H9 (cell line): ENCODE data around the gene SPTBN5. TPM values are rescaled to one million over a fixed set of nuclear protein-coding genes. Genes with fewer than 3 reads are reported as not detected.

ENCODE experiments used
- DNase-seq: peaks from one replicate; pipeline ENCODE4 v3.0.0-alpha.2; 2017
- H2AFZ ChIP-seq: one replicate; pipeline ENCODE4 v1.6.1; 2013; ENCODE audit warnings: mild to moderate bottlenecking, low read length, control low read depth, moderate library complexity
- H2AK5ac ChIP-seq: 2 replicates; pipeline ENCODE4 v1.6.1; 2013; ENCODE audit warnings: low read length, control low read depth, mixed read lengths; ENCODE audit not compliant: insufficient read length
- H2BK120ac ChIP-seq: one replicate; pipeline ENCODE4 v1.6.1; 2013; ENCODE audit warnings: low read depth, mild to moderate bottlenecking, low read length, control low read depth, inconsistent platforms; ENCODE audit not compliant: poor library complexity, severe bottlenecking
- H2BK12ac ChIP-seq: 2 replicates; pipeline ENCODE4 v1.6.1; 2013; ENCODE audit warnings: low read length, control low read depth, mixed read lengths, low read depth; ENCODE audit not compliant: insufficient read length
- H2BK15ac ChIP-seq: 2 replicates; pipeline ENCODE4 v1.6.1; 2013; ENCODE audit warnings: low read depth, low read length, control low read depth
- H2BK20ac ChIP-seq: one replicate; pipeline ENCODE4 v1.6.1; 2013; ENCODE audit warnings: low read depth, mild to moderate bottlenecking, low read length, control low read depth, inconsistent platforms; ENCODE audit not compliant: poor library complexity, severe bottlenecking
- H2BK5ac ChIP-seq: 2 replicates; pipeline ENCODE4 v1.6.1; 2013; ENCODE audit warnings: low read length, control low read depth, mixed read lengths; ENCODE audit not compliant: insufficient read length
- H3K14ac ChIP-seq: 2 replicates; pipeline ENCODE4 v1.6.1; 2013; ENCODE audit warnings: low read length, control low read depth; ENCODE audit not compliant: insufficient read depth
- H3K18ac ChIP-seq: 2 replicates; pipeline ENCODE4 v1.6.1; 2013; ENCODE audit warnings: low read depth, mild to moderate bottlenecking, mixed read lengths, low read length, control low read depth; ENCODE audit not compliant: insufficient read length
- H3K23ac ChIP-seq: 2 replicates; pipeline ENCODE4 v1.6.1; 2013; ENCODE audit warnings: low read length, control low read depth, mixed read lengths, low read depth; ENCODE audit not compliant: insufficient read length
- H3K23me2 ChIP-seq: 2 replicates; pipeline ENCODE4 v1.6.1; 2013; ENCODE audit warnings: low read depth, mild to moderate bottlenecking, mixed read lengths, low read length, control low read depth; ENCODE audit not compliant: insufficient read length, poor library complexity, severe bottlenecking
- H3K27ac ChIP-seq: 2 replicates; pipeline ENCODE4 v1.5.1; 2013; ENCODE audit warnings: low read length, control low read depth, mixed read lengths, low read depth; ENCODE audit not compliant: insufficient read length
- H3K27me3 ChIP-seq: 2 replicates; pipeline ENCODE4 v1.6.1; 2013; ENCODE audit warnings: low read length, control low read depth, inconsistent platforms; ENCODE audit not compliant: insufficient read depth
- H3K4ac ChIP-seq: 2 replicates; pipeline ENCODE4 v1.6.1; 2013; ENCODE audit warnings: low read depth, mild to moderate bottlenecking, control low read depth, inconsistent platforms, low read length, moderate library complexity
- H3K4me1 ChIP-seq: 2 replicates; pipeline ENCODE4 v1.6.1; 2013; ENCODE audit warnings: low read length, control low read depth, inconsistent platforms; ENCODE audit not compliant: insufficient read depth
- H3K4me2 ChIP-seq: 2 replicates; pipeline ENCODE4 v1.6.1; 2013; ENCODE audit warnings: low read length, control low read depth, mixed read lengths; ENCODE audit not compliant: insufficient read length, insufficient read depth
- H3K56ac ChIP-seq: 2 replicates; pipeline ENCODE4 v1.6.1; 2013; ENCODE audit warnings: low read depth, mild to moderate bottlenecking, mixed read lengths, low read length, control low read depth; ENCODE audit not compliant: insufficient read length
- H3K79me1 ChIP-seq: 2 replicates; pipeline ENCODE4 v1.6.1; 2013; ENCODE audit warnings: low read depth, mild to moderate bottlenecking, moderate library complexity, low read length, control low read depth, inconsistent platforms; ENCODE audit not compliant: insufficient read depth, poor library complexity, severe bottlenecking
- H3K79me2 ChIP-seq: 2 replicates; pipeline ENCODE4 v1.6.1; 2013; ENCODE audit warnings: low read length, control low read depth, inconsistent platforms; ENCODE audit not compliant: insufficient read depth
- H3K9ac ChIP-seq: 2 replicates; pipeline ENCODE4 v1.6.1; 2013; ENCODE audit warnings: low read length, control low read depth, mixed read lengths; ENCODE audit not compliant: insufficient read length; ENCODE audit errors: extremely low read depth
- H3K9me3 ChIP-seq: one replicate; pipeline ENCODE4 v1.6.1; 2013; ENCODE audit warnings: low read depth, low read length, inconsistent platforms; ENCODE audit not compliant: control insufficient read depth
- H3T11ph ChIP-seq: one replicate; pipeline ENCODE4 v1.6.1; 2013; ENCODE audit warnings: mild to moderate bottlenecking, low read length, control low read depth, inconsistent platforms
- H4K20me1 ChIP-seq: one replicate; pipeline ENCODE4 v1.6.1; 2013; ENCODE audit not compliant: control insufficient read depth, insufficient read length, insufficient read depth
- H4K5ac ChIP-seq: 2 replicates; pipeline ENCODE4 v1.6.1; 2013; ENCODE audit warnings: low read depth, mild to moderate bottlenecking, mixed read lengths, low read length, control low read depth; ENCODE audit not compliant: insufficient read length
- H4K8ac ChIP-seq: replicated peaks from 2 replicates; pipeline ENCODE4 v1.6.1; 2013; ENCODE audit warnings: low read length, control low read depth, mixed read lengths, low read depth; ENCODE audit not compliant: insufficient read length
- H4K91ac ChIP-seq: 2 replicates; pipeline ENCODE4 v1.6.1; 2013; ENCODE audit warnings: low read depth, mild to moderate bottlenecking, moderate library complexity, mixed read lengths, low read length, control low read depth; ENCODE audit not compliant: insufficient read length
- H3K27ac Mint-ChIP-seq, 3 experiments: 2 replicates in 2 of 3; 3 replicates in 1 of 3; pipeline ENCODE4 v1.8.0; 2020 to 2021; ENCODE audit warnings: mixed read lengths in 3 of 3, mild to moderate bottlenecking in 1 of 3, moderate library complexity in 1 of 3
- H3K27me3 Mint-ChIP-seq: 2 replicates; pipeline ENCODE4 v1.8.0; 2021; ENCODE audit warnings: low read depth, mild to moderate bottlenecking, moderate library complexity, mixed read lengths
- H3K36me3 Mint-ChIP-seq, 3 experiments: 2 replicates in 2 of 3; 3 replicates in 1 of 3; pipeline ENCODE4 v1.8.0; 2020 to 2021; ENCODE audit warnings: low read depth in 3 of 3, mixed read lengths in 3 of 3; ENCODE audit not compliant: insufficient read depth in 1 of 3
- H3K4me1 Mint-ChIP-seq, 2 experiments: 2 replicates each; pipeline ENCODE4 v1.8.0; 2020; ENCODE audit warnings: mixed read lengths in 2 of 2
- H3K4me3 Mint-ChIP-seq, 2 experiments: 2 replicates in 1 of 2; 3 replicates in 1 of 2; pipeline ENCODE4 v1.8.0; 2020 to 2021; ENCODE audit warnings: mild to moderate bottlenecking in 2 of 2, mixed read lengths in 2 of 2, moderate library complexity in 1 of 2
- H3K9me3 Mint-ChIP-seq, 2 experiments: 2 replicates in 1 of 2; 3 replicates in 1 of 2; pipeline ENCODE4 v1.8.0; 2020; ENCODE audit warnings: mild to moderate bottlenecking in 2 of 2, mixed read lengths in 2 of 2, moderate library complexity in 1 of 2
- WGBS: extraction: QIAGEN DNeasy Blood & Tissue Kit; methylation state at CpG from one replicate; pipeline ENCODE4 v1.1.7; 2013; ENCODE audit warnings: missing lambda C conversion rate, low lambda C conversion rate, mixed read lengths; ENCODE audit not compliant: insufficient read length; ENCODE audit errors: extremely low coverage; 5-methylcytosine and 5-hydroxymethylcytosine counted together
- total RNA-seq: library from RNA; stranded (reverse); gene quantifications from 2 replicates; pipeline ENCODE4 v1.2.1, GENCODE V29; 2021
- TF ChIP-seq, protein P1 (sequence below): fragments of 200-600 bp; sonication (generic); conservative IDR thresholded peaks from 3 replicates; pipeline ENCODE4 v1.8.0; 2021; ENCODE audit warnings: antibody characterized with exemption, mild to moderate bottlenecking

Gene SPTBN5
- total RNA-seq, 1 experiment from 2014 or later = 0.90 TPM

GRCh38 chr15:41906608-41907007 lies 12.8 kb upstream of the SPTBN5 start:
- H3T11ph ChIP-seq = no peak overlapping the region
- H3K4me1 ChIP-seq = no peaks in the 10 kb centered on the region
- no peaks in the 10 kb centered on the region for H3K9me3 Mint-ChIP-seq
- peaks cover 3 to 8% of the 10 kb centered on the region in 2 experiments for H3K4me1 Mint-ChIP-seq
- no peak overlapping the region for H2BK120ac ChIP-seq
- no peaks in the 10 kb centered on the region for H3K79me2 ChIP-seq
- H2BK20ac ChIP-seq = no peak overlapping the region
- H3K27ac Mint-ChIP-seq = peak overlapping the region in 1 of 3 experiments; percentile 87; a peak in 3 of 7 replicates
- H4K5ac ChIP-seq = no peak overlapping the region
- H2AK5ac ChIP-seq = no peak overlapping the region
- H3K4me2 ChIP-seq = no peak overlapping the region
- H3K79me1 ChIP-seq = no peaks in the 10 kb centered on the region
- H2BK15ac ChIP-seq = no peak overlapping the region
- no peak overlapping the region for H3K14ac ChIP-seq
- no peak overlapping the region for H3K27ac ChIP-seq
- H3K27me3 Mint-ChIP-seq = no peaks in the 10 kb centered on the region
- no peaks in the 10 kb centered on the region for H3K23me2 ChIP-seq
- H3K9ac ChIP-seq = no peak overlapping the region
- no peak overlapping the region for H4K8ac ChIP-seq
- H3K4me3 Mint-ChIP-seq = no peak overlapping the region
- peaks cover 20 to 49% (median 36%) of the 10 kb centered on the region in 3 experiments; a peak in 6 of 7 replicates for H3K36me3 Mint-ChIP-seq
- no peak for DNase-seq
- H3K4ac ChIP-seq = no peak overlapping the region
- H4K20me1 ChIP-seq = peaks cover 3% of the 10 kb centered on the region
- no peak overlapping the region for H3K56ac ChIP-seq
- TF ChIP-seq, protein P1, sequence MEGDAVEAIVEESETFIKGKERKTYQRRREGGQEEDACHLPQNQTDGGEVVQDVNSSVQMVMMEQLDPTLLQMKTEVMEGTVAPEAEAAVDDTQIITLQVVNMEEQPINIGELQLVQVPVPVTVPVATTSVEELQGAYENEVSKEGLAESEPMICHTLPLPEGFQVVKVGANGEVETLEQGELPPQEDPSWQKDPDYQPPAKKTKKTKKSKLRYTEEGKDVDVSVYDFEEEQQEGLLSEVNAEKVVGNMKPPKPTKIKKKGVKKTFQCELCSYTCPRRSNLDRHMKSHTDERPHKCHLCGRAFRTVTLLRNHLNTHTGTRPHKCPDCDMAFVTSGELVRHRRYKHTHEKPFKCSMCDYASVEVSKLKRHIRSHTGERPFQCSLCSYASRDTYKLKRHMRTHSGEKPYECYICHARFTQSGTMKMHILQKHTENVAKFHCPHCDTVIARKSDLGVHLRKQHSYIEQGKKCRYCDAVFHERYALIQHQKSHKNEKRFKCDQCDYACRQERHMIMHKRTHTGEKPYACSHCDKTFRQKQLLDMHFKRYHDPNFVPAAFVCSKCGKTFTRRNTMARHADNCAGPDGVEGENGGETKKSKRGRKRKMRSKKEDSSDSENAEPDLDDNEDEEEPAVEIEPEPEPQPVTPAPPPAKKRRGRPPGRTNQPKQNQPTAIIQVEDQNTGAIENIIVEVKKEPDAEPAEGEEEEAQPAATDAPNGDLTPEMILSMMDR = no peak
- WGBS = no CpG with 5 or more reads among the region's 5 CpGs
- no peaks in the 10 kb centered on the region for H3K9me3 ChIP-seq
- no peak overlapping the region for H2BK5ac ChIP-seq
- no peak overlapping the region for H3K18ac ChIP-seq
- H4K91ac ChIP-seq = no peak overlapping the region
- no peak overlapping the region for H2BK12ac ChIP-seq
- H3K23ac ChIP-seq = no peak overlapping the region
- no peaks in the 10 kb centered on the region for H3K27me3 ChIP-seq
- H2AFZ ChIP-seq = no peak overlapping the region
